H9 (cell line): ENCODE data around the gene RASSF5. TPM values are rescaled to one million over a fixed set of nuclear protein-coding genes. Genes with fewer than 3 reads are reported as not detected.

Experiments
- DNase-seq: peaks from one replicate; pipeline ENCODE4 v3.0.0-alpha.2; 2017
- H2AFZ ChIP-seq: one replicate; pipeline ENCODE4 v1.6.1; 2013; ENCODE audit warnings: mild to moderate bottlenecking, low read length, control low read depth, moderate library complexity
- H2AK5ac ChIP-seq: 2 replicates; pipeline ENCODE4 v1.6.1; 2013; ENCODE audit warnings: low read length, control low read depth, mixed read lengths; ENCODE audit not compliant: insufficient read length
- H2BK120ac ChIP-seq: one replicate; pipeline ENCODE4 v1.6.1; 2013; ENCODE audit warnings: low read depth, mild to moderate bottlenecking, low read length, control low read depth, inconsistent platforms; ENCODE audit not compliant: poor library complexity, severe bottlenecking
- H2BK12ac ChIP-seq: 2 replicates; pipeline ENCODE4 v1.6.1; 2013; ENCODE audit warnings: low read length, control low read depth, mixed read lengths, low read depth; ENCODE audit not compliant: insufficient read length
- H2BK15ac ChIP-seq: 2 replicates; pipeline ENCODE4 v1.6.1; 2013; ENCODE audit warnings: low read depth, low read length, control low read depth
- H2BK20ac ChIP-seq: one replicate; pipeline ENCODE4 v1.6.1; 2013; ENCODE audit warnings: low read depth, mild to moderate bottlenecking, low read length, control low read depth, inconsistent platforms; ENCODE audit not compliant: poor library complexity, severe bottlenecking
- H2BK5ac ChIP-seq: 2 replicates; pipeline ENCODE4 v1.6.1; 2013; ENCODE audit warnings: low read length, control low read depth, mixed read lengths; ENCODE audit not compliant: insufficient read length
- H3K14ac ChIP-seq: 2 replicates; pipeline ENCODE4 v1.6.1; 2013; ENCODE audit warnings: low read length, control low read depth; ENCODE audit not compliant: insufficient read depth
- H3K18ac ChIP-seq: 2 replicates; pipeline ENCODE4 v1.6.1; 2013; ENCODE audit warnings: low read depth, mild to moderate bottlenecking, mixed read lengths, low read length, control low read depth; ENCODE audit not compliant: insufficient read length
- H3K23ac ChIP-seq: 2 replicates; pipeline ENCODE4 v1.6.1; 2013; ENCODE audit warnings: low read length, control low read depth, mixed read lengths, low read depth; ENCODE audit not compliant: insufficient read length
- H3K23me2 ChIP-seq: 2 replicates; pipeline ENCODE4 v1.6.1; 2013; ENCODE audit warnings: low read depth, mild to moderate bottlenecking, mixed read lengths, low read length, control low read depth; ENCODE audit not compliant: insufficient read length, poor library complexity, severe bottlenecking
- H3K27ac ChIP-seq: 2 replicates; pipeline ENCODE4 v1.5.1; 2013; ENCODE audit warnings: low read length, control low read depth, mixed read lengths, low read depth; ENCODE audit not compliant: insufficient read length
- H3K27me3 ChIP-seq: 2 replicates; pipeline ENCODE4 v1.6.1; 2013; ENCODE audit warnings: low read length, control low read depth, inconsistent platforms; ENCODE audit not compliant: insufficient read depth
- H3K4ac ChIP-seq: 2 replicates; pipeline ENCODE4 v1.6.1; 2013; ENCODE audit warnings: low read depth, mild to moderate bottlenecking, control low read depth, inconsistent platforms, low read length, moderate library complexity
- H3K4me1 ChIP-seq: 2 replicates; pipeline ENCODE4 v1.6.1; 2013; ENCODE audit warnings: low read length, control low read depth, inconsistent platforms; ENCODE audit not compliant: insufficient read depth
- H3K4me2 ChIP-seq: 2 replicates; pipeline ENCODE4 v1.6.1; 2013; ENCODE audit warnings: low read length, control low read depth, mixed read lengths; ENCODE audit not compliant: insufficient read length, insufficient read depth
- H3K56ac ChIP-seq: 2 replicates; pipeline ENCODE4 v1.6.1; 2013; ENCODE audit warnings: low read depth, mild to moderate bottlenecking, mixed read lengths, low read length, control low read depth; ENCODE audit not compliant: insufficient read length
- H3K79me1 ChIP-seq: 2 replicates; pipeline ENCODE4 v1.6.1; 2013; ENCODE audit warnings: low read depth, mild to moderate bottlenecking, moderate library complexity, low read length, control low read depth, inconsistent platforms; ENCODE audit not compliant: insufficient read depth, poor library complexity, severe bottlenecking
- H3K79me2 ChIP-seq: 2 replicates; pipeline ENCODE4 v1.6.1; 2013; ENCODE audit warnings: low read length, control low read depth, inconsistent platforms; ENCODE audit not compliant: insufficient read depth
- H3K9ac ChIP-seq: 2 replicates; pipeline ENCODE4 v1.6.1; 2013; ENCODE audit warnings: low read length, control low read depth, mixed read lengths; ENCODE audit not compliant: insufficient read length; ENCODE audit errors: extremely low read depth
- H3K9me3 ChIP-seq: one replicate; pipeline ENCODE4 v1.6.1; 2013; ENCODE audit warnings: low read depth, low read length, inconsistent platforms; ENCODE audit not compliant: control insufficient read depth
- H3T11ph ChIP-seq: one replicate; pipeline ENCODE4 v1.6.1; 2013; ENCODE audit warnings: mild to moderate bottlenecking, low read length, control low read depth, inconsistent platforms
- H4K20me1 ChIP-seq: one replicate; pipeline ENCODE4 v1.6.1; 2013; ENCODE audit not compliant: control insufficient read depth, insufficient read length, insufficient read depth
- H4K5ac ChIP-seq: 2 replicates; pipeline ENCODE4 v1.6.1; 2013; ENCODE audit warnings: low read depth, mild to moderate bottlenecking, mixed read lengths, low read length, control low read depth; ENCODE audit not compliant: insufficient read length
- H4K8ac ChIP-seq: replicated peaks from 2 replicates; pipeline ENCODE4 v1.6.1; 2013; ENCODE audit warnings: low read length, control low read depth, mixed read lengths, low read depth; ENCODE audit not compliant: insufficient read length
- H4K91ac ChIP-seq: 2 replicates; pipeline ENCODE4 v1.6.1; 2013; ENCODE audit warnings: low read depth, mild to moderate bottlenecking, moderate library complexity, mixed read lengths, low read length, control low read depth; ENCODE audit not compliant: insufficient read length
- H3K27ac Mint-ChIP-seq, 3 experiments: 2 replicates in 2 of 3; 3 replicates in 1 of 3; pipeline ENCODE4 v1.8.0; 2020 to 2021; ENCODE audit warnings: mixed read lengths in 3 of 3, mild to moderate bottlenecking in 1 of 3, moderate library complexity in 1 of 3
- H3K27me3 Mint-ChIP-seq: 2 replicates; pipeline ENCODE4 v1.8.0; 2021; ENCODE audit warnings: low read depth, mild to moderate bottlenecking, moderate library complexity, mixed read lengths
- H3K36me3 Mint-ChIP-seq, 3 experiments: 2 replicates in 2 of 3; 3 replicates in 1 of 3; pipeline ENCODE4 v1.8.0; 2020 to 2021; ENCODE audit warnings: low read depth in 3 of 3, mixed read lengths in 3 of 3; ENCODE audit not compliant: insufficient read depth in 1 of 3
- H3K4me1 Mint-ChIP-seq, 2 experiments: 2 replicates each; pipeline ENCODE4 v1.8.0; 2020; ENCODE audit warnings: mixed read lengths in 2 of 2
- H3K4me3 Mint-ChIP-seq, 2 experiments: 2 replicates in 1 of 2; 3 replicates in 1 of 2; pipeline ENCODE4 v1.8.0; 2020 to 2021; ENCODE audit warnings: mild to moderate bottlenecking in 2 of 2, mixed read lengths in 2 of 2, moderate library complexity in 1 of 2
- H3K9me3 Mint-ChIP-seq, 2 experiments: 2 replicates in 1 of 2; 3 replicates in 1 of 2; pipeline ENCODE4 v1.8.0; 2020; ENCODE audit warnings: mild to moderate bottlenecking in 2 of 2, mixed read lengths in 2 of 2, moderate library complexity in 1 of 2
- WGBS: extraction: QIAGEN DNeasy Blood & Tissue Kit; methylation state at CpG from one replicate; pipeline ENCODE4 v1.1.7; 2013; ENCODE audit warnings: missing lambda C conversion rate, low lambda C conversion rate, mixed read lengths; ENCODE audit not compliant: insufficient read length; ENCODE audit errors: extremely low coverage; 5-methylcytosine and 5-hydroxymethylcytosine counted together
- total RNA-seq: library from RNA; stranded (reverse); gene quantifications from 2 replicates; pipeline ENCODE4 v1.2.1, GENCODE V29; 2021
- TF ChIP-seq, protein P1 (sequence below): fragments of 200-600 bp; sonication (generic); conservative IDR thresholded peaks from 3 replicates; pipeline ENCODE4 v1.8.0; 2021; ENCODE audit warnings: antibody characterized with exemption, mild to moderate bottlenecking

The RASSF5 gene
- total RNA-seq, 1 experiment from 2014 or later: 0.50 TPM

DNA sequence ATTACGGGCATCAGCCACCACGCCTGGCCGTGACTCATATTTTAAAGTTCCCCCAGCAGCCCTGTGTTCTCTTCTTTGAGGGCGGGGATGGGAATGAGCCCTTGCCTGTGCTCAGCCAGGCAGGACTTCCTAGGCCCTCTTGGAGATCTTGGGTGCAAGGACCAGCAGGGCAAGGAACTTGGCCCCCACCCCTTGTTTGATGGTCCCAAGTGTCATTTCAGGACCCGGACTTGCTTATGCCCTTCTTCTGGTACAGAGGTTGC lies 9.3 kb downstream of the RASSF5 start:
- H3K9ac ChIP-seq: no peak overlapping the region
- H3T11ph ChIP-seq: no peak overlapping the region
- H2BK120ac ChIP-seq: no peak overlapping the region
- no peak overlapping the region for H3K14ac ChIP-seq
- H4K91ac ChIP-seq: no peak overlapping the region
- no peak overlapping the region for H2BK15ac ChIP-seq
- no peak overlapping the region for H3K4ac ChIP-seq
- H3K27ac ChIP-seq: no peak overlapping the region
- no peak overlapping the region for H2BK5ac ChIP-seq
- no peak overlapping the region for H2BK20ac ChIP-seq
- WGBS: no CpG with 5 or more reads among the region's 5 CpGs
- H3K56ac ChIP-seq: no peak overlapping the region
- H2BK12ac ChIP-seq: no peak overlapping the region
- no peak overlapping the region for H3K4me2 ChIP-seq
- no peak overlapping the region for H3K23ac ChIP-seq
- no peak overlapping the region for H2AK5ac ChIP-seq
- TF ChIP-seq, protein P1, sequence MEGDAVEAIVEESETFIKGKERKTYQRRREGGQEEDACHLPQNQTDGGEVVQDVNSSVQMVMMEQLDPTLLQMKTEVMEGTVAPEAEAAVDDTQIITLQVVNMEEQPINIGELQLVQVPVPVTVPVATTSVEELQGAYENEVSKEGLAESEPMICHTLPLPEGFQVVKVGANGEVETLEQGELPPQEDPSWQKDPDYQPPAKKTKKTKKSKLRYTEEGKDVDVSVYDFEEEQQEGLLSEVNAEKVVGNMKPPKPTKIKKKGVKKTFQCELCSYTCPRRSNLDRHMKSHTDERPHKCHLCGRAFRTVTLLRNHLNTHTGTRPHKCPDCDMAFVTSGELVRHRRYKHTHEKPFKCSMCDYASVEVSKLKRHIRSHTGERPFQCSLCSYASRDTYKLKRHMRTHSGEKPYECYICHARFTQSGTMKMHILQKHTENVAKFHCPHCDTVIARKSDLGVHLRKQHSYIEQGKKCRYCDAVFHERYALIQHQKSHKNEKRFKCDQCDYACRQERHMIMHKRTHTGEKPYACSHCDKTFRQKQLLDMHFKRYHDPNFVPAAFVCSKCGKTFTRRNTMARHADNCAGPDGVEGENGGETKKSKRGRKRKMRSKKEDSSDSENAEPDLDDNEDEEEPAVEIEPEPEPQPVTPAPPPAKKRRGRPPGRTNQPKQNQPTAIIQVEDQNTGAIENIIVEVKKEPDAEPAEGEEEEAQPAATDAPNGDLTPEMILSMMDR: no peak
- no peak overlapping the region for H4K8ac ChIP-seq
- H3K27ac Mint-ChIP-seq: no peak overlapping the region
- H3K9me3 ChIP-seq: no peaks in the 10 kb centered on the region
- no peaks in the 10 kb centered on the region for H3K79me2 ChIP-seq
- no peak overlapping the region for H2AFZ ChIP-seq
- peaks cover 14 to 15% of the 10 kb centered on the region in 2 experiments for H3K4me1 Mint-ChIP-seq
- H4K5ac ChIP-seq: no peak overlapping the region
- no peaks in the 10 kb centered on the region for H3K79me1 ChIP-seq
- H3K27me3 Mint-ChIP-seq: peaks cover 12% of the 10 kb centered on the region
- H3K23me2 ChIP-seq: no peaks in the 10 kb centered on the region
- H4K20me1 ChIP-seq: no peaks in the 10 kb centered on the region
- H3K36me3 Mint-ChIP-seq: no peaks in the 10 kb centered on the region
- H3K9me3 Mint-ChIP-seq: no peaks in the 10 kb centered on the region
- H3K18ac ChIP-seq: no peak overlapping the region
- DNase-seq: no peak
- no peaks in the 10 kb centered on the region for H3K27me3 ChIP-seq
- H3K4me1 ChIP-seq: no peaks in the 10 kb centered on the region; the same call in 1 of the 2 replicates
- H3K4me3 Mint-ChIP-seq: no peak overlapping the region; a peak in 1 of 5 replicates
